Measurements from ENCODE around the gene KIF5A.
A peak's percentile ranks its signal among the peaks of the same experiment; 100 is the strongest.

Gene KIF5A

DNA sequence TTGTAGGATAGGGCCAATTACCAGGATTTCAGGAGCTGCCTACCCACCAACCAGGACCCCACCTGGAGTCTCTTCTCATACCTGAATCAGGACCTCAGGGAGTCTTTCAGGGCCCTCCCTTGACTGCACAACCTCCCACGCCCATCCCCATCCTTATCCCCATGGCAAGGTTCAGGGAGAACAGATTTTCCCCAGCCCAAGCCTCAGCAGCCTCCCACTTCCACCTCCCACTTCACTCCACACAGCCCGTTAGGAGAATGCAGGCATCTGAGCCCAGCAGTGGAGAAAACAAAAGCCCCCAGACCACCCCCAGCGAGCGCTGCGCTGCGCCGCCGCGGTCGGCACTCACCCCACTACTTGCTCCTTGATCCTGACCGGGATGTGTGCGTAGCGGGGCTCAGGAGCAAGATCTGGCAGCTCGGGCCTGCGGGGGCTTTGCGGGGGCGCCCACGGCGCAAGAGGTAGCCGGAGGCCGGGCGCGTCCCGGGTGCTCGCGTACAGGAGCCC is 81.8 kb downstream of the KIF5A start:
- peak overlapping the region; percentile 71 for H3K14ac ChIP-seq (ENCODE audit: low read length)
- no peak overlapping the region for H3K4ac ChIP-seq (ENCODE audit: low read length)
- peak overlapping the region; percentile 98 for H2AFZ ChIP-seq (ENCODE audit: low read length)
- H3K4me3 ChIP-seq (ENCODE audit: low read length in 2 of 2) = peak overlapping the region; percentile 72 to 77
- peak overlapping the region; percentile 84 for H2BK12ac ChIP-seq (ENCODE audit: low read length)
- peaks cover 0 to 3% of the 10 kb centered on the region in 2 donors for H3K9me3 ChIP-seq (replicated peaks in 1 of 2; ENCODE audit: control insufficient read depth in 2 of 2, insufficient read depth in 1 of 2, low read depth in 1 of 2, low read length in 2 of 2)
- peaks cover 10 to 16% of the 10 kb centered on the region in 2 donors for H3K4me1 ChIP-seq (ENCODE audit: control insufficient read depth in 2 of 2, insufficient read depth in 1 of 2, low read depth in 1 of 2, low read length in 2 of 2)
- no peak overlapping the region for H4K8ac ChIP-seq (ENCODE audit: low read depth, low read length)
- peaks cover 0 to 41% of the 10 kb centered on the region in 2 donors for H3K36me3 ChIP-seq (replicated peaks in 1 of 2; ENCODE audit: control insufficient read depth in 2 of 2, insufficient read depth in 2 of 2, low read length in 2 of 2)
- H3K4me2 ChIP-seq (ENCODE audit: insufficient read depth, low read length, poor library complexity, severe bottlenecking) = peak overlapping the region; percentile 99
- H3K9ac ChIP-seq (ENCODE audit: low read depth, low read length, poor library complexity) = no peak overlapping the region
- no peak overlapping the region for H3K27ac ChIP-seq (replicated peaks; ENCODE audit: low read length)
- WGBS, 2 donors (ENCODE audit: extremely low coverage in 2 of 2, insufficient read length in 2 of 2, insufficient replicate concordance in 1 of 2) = no CpG with 5 or more reads among the region's 26 CpGs
- peaks cover 4 to 64% (median 31%) of the 10 kb centered on the region in 3 experiments for H3K27me3 ChIP-seq (ENCODE audit: control insufficient read depth in 3 of 3, insufficient read depth in 3 of 3, low read depth in 1 of 3, low read length in 3 of 3)
- no peak overlapping the region for H2AK5ac ChIP-seq (ENCODE audit: low read depth, low read length)
- H3K79me1 ChIP-seq (ENCODE audit: low read depth, low read length) = no peaks in the 10 kb centered on the region
- no peak overlapping the region for H4K91ac ChIP-seq (ENCODE audit: low read depth, low read length, poor library complexity)
- H3K18ac ChIP-seq (ENCODE audit: low read length) = peak overlapping the region; percentile 82
- no peak overlapping the region for H2BK5ac ChIP-seq (ENCODE audit: low read length)
- no peak overlapping the region for H2BK120ac ChIP-seq (ENCODE audit: low read depth, low read length)
- peak overlapping the region; percentile 47 for H2BK15ac ChIP-seq (ENCODE audit: low read length)
- H3K23ac ChIP-seq (ENCODE audit: low read depth, low read length, poor library complexity) = peak overlapping the region; percentile 73
- no peak for DNase-seq (ENCODE audit: low spot score)

- Histone ChIP-seq H4K8ac (ENCODE audit: low read depth, low read length) (no peak overlapping the region), H3K14ac (ENCODE audit: low read length) (peak overlapping the region; percentile 71), H3K23ac (ENCODE audit: low read depth, low read length, poor library complexity) (peak overlapping the region; percentile 96), H2AFZ (ENCODE audit: low read length) (peak overlapping the region; percentile 98), H3K4me1 (ENCODE audit: control insufficient read depth in 2 of 2, insufficient read depth in 1 of 2, low read depth in 1 of 2, low read length in 2 of 2) (peaks cover 10 to 16% of the 10 kb centered on the region in 2 donors), H2BK12ac (ENCODE audit: low read length) (peak overlapping the region; percentile 84), H3K4ac (ENCODE audit: low read length) (no peak overlapping the region), H3K36me3 (replicated peaks in 1 of 2; ENCODE audit: control insufficient read depth in 2 of 2, insufficient read depth in 2 of 2, low read length in 2 of 2) (peaks cover 0 to 34% of the 10 kb centered on the region in 2 donors), H3K9me3 (replicated peaks in 1 of 2; ENCODE audit: control insufficient read depth in 2 of 2, insufficient read depth in 1 of 2, low read depth in 1 of 2, low read length in 2 of 2) (peaks cover 0 to 3% of the 10 kb centered on the region in 2 donors), H2BK120ac (ENCODE audit: low read depth, low read length) (peak overlapping the region; percentile 72), H3K27me3 (ENCODE audit: control insufficient read depth in 3 of 3, insufficient read depth in 3 of 3, low read depth in 1 of 3, low read length in 3 of 3) (peaks cover 4 to 58% (median 28%) of the 10 kb centered on the region in 3 experiments), H4K91ac (ENCODE audit: low read depth, low read length, poor library complexity) (no peak overlapping the region), H2AK5ac (ENCODE audit: low read depth, low read length) (no peak overlapping the region), H3K9ac (ENCODE audit: low read depth, low read length, poor library complexity) (peak overlapping the region; percentile 84), H3K4me2 (ENCODE audit: insufficient read depth, low read length, poor library complexity, severe bottlenecking) (peak overlapping the region; percentile 99), H3K79me1 (ENCODE audit: low read depth, low read length) (no peaks in the 10 kb centered on the region), H3K27ac (replicated peaks; ENCODE audit: low read length) (no peak overlapping the region), H2BK15ac (ENCODE audit: low read length) (peak overlapping the region; percentile 47), H2BK5ac (ENCODE audit: low read length) (no peak overlapping the region), H3K18ac (ENCODE audit: low read length) (peak overlapping the region; percentile 92), H3K4me3 (ENCODE audit: low read length in 2 of 2) (peak overlapping the region; percentile 72 to 79)
- no CpG with 5 or more reads among the region's 67 CpGs for WGBS, 2 donors (ENCODE audit: extremely low coverage in 2 of 2, insufficient read length in 2 of 2, insufficient replicate concordance in 1 of 2)
- DNase-seq (ENCODE audit: low spot score) = peak; percentile 37
Observed at GRCh38 chr12:57632073-57632957, 82.5 kb downstream of the KIF5A start.

DNA sequence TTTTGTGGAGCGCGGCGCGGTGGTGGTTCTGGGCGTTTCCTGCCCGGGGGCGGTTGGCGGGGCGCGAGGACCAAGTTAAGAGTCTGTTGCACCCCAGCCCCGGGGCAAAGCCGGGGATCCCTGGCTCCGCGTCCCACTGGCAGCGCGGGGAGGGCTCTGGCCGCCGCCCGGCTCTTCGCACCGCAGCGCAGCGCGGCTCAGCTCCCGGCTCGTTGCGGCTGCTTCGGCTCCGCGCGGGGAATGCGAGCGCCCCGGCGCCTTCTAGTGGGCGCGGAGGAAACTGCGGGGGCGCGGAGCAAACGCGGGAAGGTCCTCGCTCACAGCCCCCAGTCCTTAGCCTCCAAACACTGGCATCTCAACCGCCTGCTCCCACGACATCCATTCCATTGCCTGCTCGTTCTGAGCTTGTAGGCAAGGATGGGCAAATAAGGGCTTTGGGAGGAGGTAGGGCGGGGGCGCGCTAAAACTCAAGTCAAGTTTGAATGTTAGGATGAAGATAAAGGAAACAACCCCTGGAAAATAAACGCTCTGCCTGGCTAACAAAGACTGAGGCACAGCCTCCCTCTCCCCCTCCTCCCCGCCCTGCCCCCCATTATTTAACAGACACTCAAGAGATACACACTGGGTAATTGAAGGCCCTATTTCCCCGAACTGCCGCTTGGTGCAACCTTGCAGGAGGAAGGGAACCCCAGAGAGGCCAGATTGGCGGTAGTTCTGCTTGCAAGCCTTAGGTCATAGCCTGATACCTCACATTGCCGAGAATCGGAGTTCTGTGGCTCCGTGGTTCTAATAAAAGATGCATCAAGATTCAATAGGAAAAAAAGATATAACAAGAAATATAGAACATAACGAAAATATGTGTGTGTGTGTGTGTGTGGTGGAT is 83.4 kb downstream of the KIF5A start, which contains the start of gene B4GALNT1:
Gene B4GALNT1 (minus strand): TSS at position 244 of the 883 bp plus-strand sequence. CDS start 1,069 bp downstream, outside the sequence.
- Histone ChIP-seq H3K79me1 (ENCODE audit: low read depth, low read length) (no peaks in the 10 kb centered on the region), H2BK12ac (ENCODE audit: low read length) (peak within 1 kb of the TSS; percentile 84), H3K18ac (ENCODE audit: low read length) (peak within 1 kb of the TSS; percentile 92), H3K23ac (ENCODE audit: low read depth, low read length, poor library complexity) (peak within 1 kb of the TSS; percentile 96), H3K4me1 (ENCODE audit: control insufficient read depth in 2 of 2, insufficient read depth in 1 of 2, low read depth in 1 of 2, low read length in 2 of 2) (peaks cover 9 to 10% of the 10 kb centered on the region in 2 donors), H2BK5ac (ENCODE audit: low read length) (no peak within 1 kb of the TSS), H2BK15ac (ENCODE audit: low read length) (peak within 1 kb of the TSS; percentile 47), H4K8ac (ENCODE audit: low read depth, low read length) (no peak within 1 kb of the TSS), H2AK5ac (ENCODE audit: low read depth, low read length) (no peak within 1 kb of the TSS), H3K9me3 (replicated peaks in 1 of 2; ENCODE audit: control insufficient read depth in 2 of 2, insufficient read depth in 1 of 2, low read depth in 1 of 2, low read length in 2 of 2) (peaks cover 0 to 3% of the 10 kb centered on the region in 2 donors), H3K4me2 (ENCODE audit: insufficient read depth, low read length, poor library complexity, severe bottlenecking) (peak within 1 kb of the TSS; percentile 99), H3K27me3 (ENCODE audit: control insufficient read depth in 3 of 3, insufficient read depth in 3 of 3, low read depth in 1 of 3, low read length in 3 of 3) (peaks cover 4 to 49% (median 20%) of the 10 kb centered on the region in 3 experiments), H2BK120ac (ENCODE audit: low read depth, low read length) (peak within 1 kb of the TSS; percentile 72), H3K9ac (ENCODE audit: low read depth, low read length, poor library complexity) (peak within 1 kb of the TSS; percentile 84), H3K36me3 (replicated peaks in 1 of 2; ENCODE audit: control insufficient read depth in 2 of 2, insufficient read depth in 2 of 2, low read length in 2 of 2) (peaks cover 0 to 25% of the 10 kb centered on the region in 2 donors), H3K27ac (replicated peaks; ENCODE audit: low read length) (no peak within 1 kb of the TSS), H4K91ac (ENCODE audit: low read depth, low read length, poor library complexity) (no peak within 1 kb of the TSS), H2AFZ (ENCODE audit: low read length) (peak within 1 kb of the TSS; percentile 98), H3K4me3 (ENCODE audit: low read length in 2 of 2) (peak within 1 kb of the TSS; percentile 72 to 79), H3K14ac (ENCODE audit: low read length) (peak within 1 kb of the TSS; percentile 71), H3K4ac (ENCODE audit: low read length) (no peak within 1 kb of the TSS)
- WGBS, 2 donors (ENCODE audit: extremely low coverage in 2 of 2, insufficient read length in 2 of 2, insufficient replicate concordance in 1 of 2) = 100% methylated on average over 1 of the region's 58 CpGs; no CpG with 5 or more reads in 1 of the 2 donors
- DNase-seq (ENCODE audit: low spot score) = peak; percentile 76

All from neuronal stem cell (in vitro differentiated cells).